ENCODE data around the gene TRIP4.
A peak's percentile ranks its signal among the peaks of the same experiment; 100 is the strongest.

Gene TRIP4

GRCh38 chr15:64426845-64427465 lies 39.3 kb downstream of the TRIP4 start:
- 95 to 100% methylated on average over 5 to 6 of the region's 7 CpGs for WGBS, 2 experiments (ENCODE audit: insufficient coverage in 2 of 2)
- Histone ChIP-seq H3K9me3 (ENCODE audit: control insufficient read depth, low read length) (no peaks in the 10 kb centered on the region), H3K4me1 (ENCODE audit: control insufficient read depth, insufficient read depth, low read length, poor library complexity, severe bottlenecking) (peaks cover 6% of the 10 kb centered on the region), H3K4me3 (ENCODE audit: extremely low read depth, insufficient read depth, low read length, poor library complexity, severe bottlenecking) (no peak overlapping the region), H3K36me3 (ENCODE audit: control insufficient read depth, insufficient read depth, low read length) (peaks cover 60% of the 10 kb centered on the region), H3K27ac (ENCODE audit: low read depth, low read length, severe bottlenecking) (no peak overlapping the region)

- Histone ChIP-seq H3K4me1 (ENCODE audit: control insufficient read depth, insufficient read depth, low read length, poor library complexity, severe bottlenecking) (peaks cover 6% of the 10 kb centered on the region), H3K9me3 (ENCODE audit: control insufficient read depth, low read length) (no peaks in the 10 kb centered on the region), H3K27ac (ENCODE audit: low read depth, low read length, severe bottlenecking) (no peak overlapping the region), H3K4me3 (ENCODE audit: extremely low read depth, insufficient read depth, low read length, poor library complexity, severe bottlenecking) (no peak overlapping the region), H3K36me3 (ENCODE audit: control insufficient read depth, insufficient read depth, low read length) (peaks cover 57% of the 10 kb centered on the region)
These were observed 41.8 kb downstream of the TRIP4 start for GRCh38 chr15:64429448-64429847.

DNA sequence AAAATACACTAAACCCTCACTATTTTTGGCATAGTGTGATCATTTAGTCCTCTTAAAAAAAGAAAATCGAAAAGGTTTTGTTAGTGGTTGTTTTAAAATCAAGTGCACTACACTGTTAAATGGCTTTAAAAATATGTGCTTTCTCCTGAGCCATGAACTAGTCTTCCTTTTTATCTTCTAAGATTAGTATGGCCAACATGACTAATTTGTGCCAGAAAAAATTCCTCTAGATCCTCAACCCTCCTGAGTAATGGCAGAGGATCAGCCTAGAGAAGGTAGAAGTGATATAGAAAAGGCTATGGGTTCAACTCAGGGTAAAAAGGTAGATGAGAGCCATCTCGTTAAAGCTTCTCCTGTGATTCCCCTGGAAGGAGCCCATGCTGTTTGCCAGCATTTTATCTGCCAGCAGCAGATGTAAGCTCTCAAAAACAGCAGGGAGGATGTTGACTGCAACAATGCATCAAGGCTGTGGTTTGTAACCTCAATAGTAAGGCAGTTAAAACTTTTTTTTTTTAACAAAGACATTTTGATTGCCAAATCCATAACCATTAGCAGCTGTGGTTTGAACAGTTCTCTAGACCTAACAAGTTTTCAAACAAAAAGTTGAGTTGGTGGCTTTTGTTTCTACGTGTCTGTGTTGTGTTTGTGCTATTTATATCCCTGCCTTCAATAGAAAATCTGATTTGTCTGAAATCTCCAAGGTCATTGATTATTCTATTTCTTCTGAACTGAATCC lies 42.5 kb downstream of the TRIP4 start:
- peak overlapping the region; percentile 10 for H3K27ac ChIP-seq (ENCODE audit: low read depth, low read length, severe bottlenecking)
- H3K36me3 ChIP-seq (ENCODE audit: control insufficient read depth, insufficient read depth, low read length) = peaks cover 50% of the 10 kb centered on the region
- no peak overlapping the region for H3K4me3 ChIP-seq (ENCODE audit: extremely low read depth, insufficient read depth, low read length, poor library complexity, severe bottlenecking)
- 5 to 6% methylated on average over 1 of the region's 3 CpGs for WGBS, 2 experiments (ENCODE audit: insufficient coverage in 2 of 2)
- peaks cover 6% of the 10 kb centered on the region for H3K4me1 ChIP-seq (ENCODE audit: control insufficient read depth, insufficient read depth, low read length, poor library complexity, severe bottlenecking)
- no peaks in the 10 kb centered on the region for H3K9me3 ChIP-seq (ENCODE audit: control insufficient read depth, low read length)

DNA sequence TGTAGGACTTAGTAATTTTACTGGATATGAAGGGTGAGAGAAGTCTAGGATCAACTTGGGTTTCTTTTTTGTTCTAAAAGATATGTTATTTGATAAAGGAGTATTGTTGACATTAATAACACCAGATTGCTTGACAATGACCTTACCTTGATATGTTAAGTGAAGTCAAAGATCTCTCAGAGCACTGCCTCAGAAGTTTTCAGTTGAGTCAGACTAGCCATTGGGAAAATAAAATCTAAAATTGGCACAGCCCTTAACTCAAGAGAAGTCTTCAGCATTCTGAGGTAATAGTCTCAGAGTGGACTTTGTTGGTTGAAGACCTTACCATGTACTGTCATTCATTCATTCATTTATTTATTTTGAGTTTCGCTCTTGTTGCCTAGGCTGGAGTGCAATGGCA lies 50.3 kb downstream of the TRIP4 start:
- Histone ChIP-seq H3K36me3 (ENCODE audit: control insufficient read depth, insufficient read depth, low read length) (peaks cover 20% of the 10 kb centered on the region), H3K9me3 (ENCODE audit: control insufficient read depth, low read length) (no peaks in the 10 kb centered on the region), H3K4me1 (ENCODE audit: control insufficient read depth, insufficient read depth, low read length, poor library complexity, severe bottlenecking) (no peaks in the 10 kb centered on the region), H3K27ac (ENCODE audit: low read depth, low read length, severe bottlenecking) (no peak overlapping the region), H3K4me3 (ENCODE audit: extremely low read depth, insufficient read depth, low read length, poor library complexity, severe bottlenecking) (no peak overlapping the region)
- 80% methylated on average over 1 of the region's 1 CpG; no CpG with 5 or more reads in 1 of the 2 experiments for WGBS, 2 experiments (ENCODE audit: insufficient coverage in 2 of 2)

DNA sequence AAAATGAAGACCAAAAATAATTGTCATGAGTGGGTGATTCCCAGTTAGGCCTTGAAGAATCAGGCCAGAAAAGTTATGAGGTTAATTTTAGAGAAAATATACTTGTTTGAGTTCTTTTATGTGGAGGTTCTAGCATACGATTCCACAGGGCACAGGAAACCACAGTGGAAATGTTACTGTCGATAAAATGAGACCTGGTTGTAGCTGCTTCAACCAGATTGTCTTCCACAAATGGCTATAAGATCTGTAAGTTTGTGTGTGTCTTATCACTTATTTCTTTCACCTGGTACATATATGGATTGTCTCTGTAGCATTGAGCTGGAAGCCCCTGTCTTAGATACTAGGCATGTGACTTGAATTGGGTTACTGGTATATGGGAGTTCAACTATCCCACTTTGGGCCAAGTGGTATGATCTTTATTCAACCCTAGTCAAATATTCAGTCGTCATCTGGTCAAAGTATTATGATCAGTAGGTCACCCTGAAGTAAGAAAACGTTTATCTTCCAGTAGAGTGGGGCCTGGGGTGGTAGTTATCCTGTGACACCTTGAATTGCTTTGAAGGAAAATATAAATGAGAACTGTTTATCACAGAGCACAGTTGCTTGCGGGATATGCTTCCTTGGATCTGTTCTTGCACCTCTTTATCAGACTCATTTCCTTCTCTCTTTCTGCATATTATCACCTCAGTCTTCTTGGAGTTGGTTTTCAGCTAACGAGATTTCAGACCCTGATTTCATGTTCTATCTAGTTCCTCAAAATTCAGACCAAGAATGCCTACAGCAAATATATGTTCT lies 51.2 kb downstream of the TRIP4 start:
- H3K27ac ChIP-seq (ENCODE audit: low read depth, low read length, severe bottlenecking) = no peak overlapping the region
- H3K4me3 ChIP-seq (ENCODE audit: extremely low read depth, insufficient read depth, low read length, poor library complexity, severe bottlenecking) = no peak overlapping the region
- peaks cover 11% of the 10 kb centered on the region for H3K36me3 ChIP-seq (ENCODE audit: control insufficient read depth, insufficient read depth, low read length)
- H3K9me3 ChIP-seq (ENCODE audit: control insufficient read depth, low read length) = no peaks in the 10 kb centered on the region
- WGBS, 2 experiments (ENCODE audit: insufficient coverage in 2 of 2) = 86 to 96% methylated on average over 3 to 5 of the region's 6 CpGs
- H3K4me1 ChIP-seq (ENCODE audit: control insufficient read depth, insufficient read depth, low read length, poor library complexity, severe bottlenecking) = peaks cover 7% of the 10 kb centered on the region

GRCh38 chr15:64441852-64442251 lies 54.2 kb downstream of the TRIP4 start:
- H3K36me3 ChIP-seq (ENCODE audit: control insufficient read depth, insufficient read depth, low read length) = peaks cover 18% of the 10 kb centered on the region
- no peak overlapping the region for H3K27ac ChIP-seq (ENCODE audit: low read depth, low read length, severe bottlenecking)
- no peaks in the 10 kb centered on the region for H3K9me3 ChIP-seq (ENCODE audit: control insufficient read depth, low read length)
- H3K4me3 ChIP-seq (ENCODE audit: extremely low read depth, insufficient read depth, low read length, poor library complexity, severe bottlenecking) = no peak overlapping the region
- H3K4me1 ChIP-seq (ENCODE audit: control insufficient read depth, insufficient read depth, low read length, poor library complexity, severe bottlenecking) = peaks cover 16% of the 10 kb centered on the region
- 100% methylated on average over 3 of the region's 3 CpGs for WGBS, 2 experiments (ENCODE audit: insufficient coverage in 2 of 2)

DNA sequence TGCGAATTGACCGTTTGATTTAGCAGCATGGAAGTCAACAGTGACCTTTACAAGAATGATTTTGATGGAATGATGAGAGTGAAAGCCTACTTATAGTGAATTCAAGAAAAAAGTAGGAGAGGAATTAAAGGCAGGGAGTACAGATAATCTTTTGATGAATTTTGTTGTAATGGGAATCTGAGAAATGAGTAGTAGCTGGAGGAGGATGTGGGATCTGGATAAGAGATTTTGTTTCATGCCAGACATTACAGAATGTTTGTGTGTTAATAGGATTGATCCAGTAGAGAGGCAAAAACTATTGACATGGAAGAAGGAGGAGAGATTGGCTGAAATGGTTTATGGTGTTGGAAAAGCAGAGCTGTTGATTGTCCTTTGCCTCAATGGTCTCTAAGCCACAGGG lies 55.4 kb downstream of the TRIP4 start:
- Histone ChIP-seq H3K4me3 (ENCODE audit: extremely low read depth, insufficient read depth, low read length, poor library complexity, severe bottlenecking) (no peak overlapping the region), H3K27ac (ENCODE audit: low read depth, low read length, severe bottlenecking) (peak overlapping the region; percentile 62), H3K4me1 (ENCODE audit: control insufficient read depth, insufficient read depth, low read length, poor library complexity, severe bottlenecking) (peaks cover 16% of the 10 kb centered on the region), H3K36me3 (ENCODE audit: control insufficient read depth, insufficient read depth, low read length) (peaks cover 23% of the 10 kb centered on the region), H3K9me3 (ENCODE audit: control insufficient read depth, low read length) (no peaks in the 10 kb centered on the region)
- WGBS, 2 experiments (ENCODE audit: insufficient coverage in 2 of 2) = 85 to 100% methylated on average over 2 of the region's 2 CpGs

GRCh38 chr15:64443747-64444621 lies 56.3 kb downstream of the TRIP4 start:
- WGBS, 2 experiments (ENCODE audit: insufficient coverage in 2 of 2) = 87 to 92% methylated on average over 1 to 2 of the region's 3 CpGs
- H3K4me1 ChIP-seq (ENCODE audit: control insufficient read depth, insufficient read depth, low read length, poor library complexity, severe bottlenecking) = peaks cover 16% of the 10 kb centered on the region
- no peaks in the 10 kb centered on the region for H3K9me3 ChIP-seq (ENCODE audit: control insufficient read depth, low read length)
- H3K36me3 ChIP-seq (ENCODE audit: control insufficient read depth, insufficient read depth, low read length) = peaks cover 32% of the 10 kb centered on the region
- no peak overlapping the region for H3K4me3 ChIP-seq (ENCODE audit: extremely low read depth, insufficient read depth, low read length, poor library complexity, severe bottlenecking)
- peak overlapping the region; percentile 63 for H3K27ac ChIP-seq (ENCODE audit: low read depth, low read length, severe bottlenecking)

GRCh38 chr15:64444836-64445235 lies 57.2 kb downstream of the TRIP4 start:
- H3K27ac ChIP-seq (ENCODE audit: low read depth, low read length, severe bottlenecking) = no peak overlapping the region
- H3K36me3 ChIP-seq (ENCODE audit: control insufficient read depth, insufficient read depth, low read length) = peaks cover 32% of the 10 kb centered on the region
- H3K9me3 ChIP-seq (ENCODE audit: control insufficient read depth, low read length) = no peaks in the 10 kb centered on the region
- peaks cover 16% of the 10 kb centered on the region for H3K4me1 ChIP-seq (ENCODE audit: control insufficient read depth, insufficient read depth, low read length, poor library complexity, severe bottlenecking)
- no peak overlapping the region for H3K4me3 ChIP-seq (ENCODE audit: extremely low read depth, insufficient read depth, low read length, poor library complexity, severe bottlenecking)

- Histone ChIP-seq H3K27ac (ENCODE audit: low read depth, low read length, severe bottlenecking) (no peak overlapping the region), H3K4me1 (ENCODE audit: control insufficient read depth, insufficient read depth, low read length, poor library complexity, severe bottlenecking) (peaks cover 16% of the 10 kb centered on the region), H3K4me3 (ENCODE audit: extremely low read depth, insufficient read depth, low read length, poor library complexity, severe bottlenecking) (no peak overlapping the region), H3K9me3 (ENCODE audit: control insufficient read depth, low read length) (no peaks in the 10 kb centered on the region), H3K36me3 (ENCODE audit: control insufficient read depth, insufficient read depth, low read length) (peaks cover 39% of the 10 kb centered on the region)
- WGBS, 2 experiments (ENCODE audit: insufficient coverage in 2 of 2) = 89 to 100% methylated on average over 1 of the region's 6 CpGs
These were observed 60.1 kb downstream of the TRIP4 start for GRCh38 chr15:64447536-64448315.
